SH-SY5Y (cell line): ENCODE measurements around the gene GUCY1A2.

ENCODE experiments used
- GATA2 ChIP-seq: IDR thresholded peaks from 2 replicates; pipeline ENCODE4 v1.6.1; 2011; ENCODE audit warnings: mild to moderate bottlenecking, low read depth, low read length
- GATA3 ChIP-seq: IDR thresholded peaks from 2 replicates; pipeline ENCODE4 v1.6.1; 2011; ENCODE audit warnings: low read depth, mild to moderate bottlenecking, low read length, moderate library complexity

- TF ChIP-seq GATA2 (no peak), GATA3 (no peak)
These were observed 311.9 kb downstream of the GUCY1A2 start for GRCh38 chr11:106706355-106706754.
